ENCODE measurements around the gene SNX10.

The SNX10 gene

GRCh38 chr7:26397332-26397731 lies 105.7 kb downstream of the SNX10 start:
- ChIA-PET CTCF (interaction anchor here (1.0 to 4.6 kb wide), 11 partner anchors 8 to 505 kb away, joined by 3 to 22 read pairs (median 10); no protein-coding TSS in a partner anchor), POLR2A (no interaction called here)
- no peak for TF ChIP-seq CTCF (IDR thresholded peaks at IDR 0.05; ENCODE audit: control extremely low read depth, extremely low read depth, low read depth, missing control alignments)
- DNase-seq (ENCODE audit: extremely low spot score): no peak

- ChIA-PET CTCF (interaction anchor here (1.0 to 4.6 kb wide), 14 partner anchors 9 to 505 kb away, joined by 3 to 22 read pairs (median 8); no protein-coding TSS in a partner anchor), POLR2A (no interaction called here)
- no peak for TF ChIP-seq CTCF (IDR thresholded peaks at IDR 0.05; ENCODE audit: control extremely low read depth, extremely low read depth, low read depth, missing control alignments)
- DNase-seq (ENCODE audit: extremely low spot score): peak; percentile 40
Observed at GRCh38 chr7:26397796-26398426, 106.2 kb downstream of the SNX10 start.

- ChIA-PET CTCF (interaction anchor here (1.0 to 4.6 kb wide), 16 partner anchors 8 to 308 kb away, joined by 3 to 22 read pairs (median 6); no protein-coding TSS in a partner anchor), POLR2A (no interaction called here)
- DNase-seq (ENCODE audit: extremely low spot score): peak; percentile 87
- no peak for TF ChIP-seq CTCF (IDR thresholded peaks at IDR 0.05; ENCODE audit: control extremely low read depth, extremely low read depth, low read depth, missing control alignments)
Observed at GRCh38 chr7:26398427-26398755, 106.7 kb downstream of the SNX10 start.

GRCh38 chr7:26398756-26399509 lies 107.3 kb downstream of the SNX10 start:
- TF ChIP-seq CTCF (IDR thresholded peaks at IDR 0.05; ENCODE audit: control extremely low read depth, extremely low read depth, low read depth, missing control alignments): no peak
- DNase-seq (ENCODE audit: extremely low spot score): peak; percentile 87
- ChIA-PET CTCF (interaction anchor here (1.0 to 4.6 kb wide), 16 partner anchors 8 to 271 kb away, joined by 3 to 22 read pairs (median 4); no protein-coding TSS in a partner anchor), POLR2A (interaction anchor here (0.7 kb wide), 1 partner anchor 24 kb away, joined by 3 read pairs; no protein-coding TSS in a partner anchor)

GRCh38 chr7:26399736-26400135 lies 108.1 kb downstream of the SNX10 start:
- CTCF ChIA-PET: interaction anchor here (1.0 to 4.6 kb wide), 8 partner anchors 8 to 271 kb away, joined by 3 to 22 read pairs (median 3); no protein-coding TSS in a partner anchor
- no peak for DNase-seq (ENCODE audit: extremely low spot score)
- no peak for TF ChIP-seq CTCF (IDR thresholded peaks at IDR 0.05; ENCODE audit: control extremely low read depth, extremely low read depth, low read depth, missing control alignments)
- POLR2A ChIA-PET: no interaction called here

- ChIA-PET POLR2A (no interaction called here), CTCF (interaction anchor here (1.0 to 2.5 kb wide), 9 partner anchors 10 to 511 kb away, joined by 3 to 9 read pairs (median 6); no protein-coding TSS in a partner anchor)
Observed at GRCh38 chr7:26403640-26404039, 112.0 kb downstream of the SNX10 start.

More at GRCh38 chr7:26403640-26404039, 112.0 kb downstream of the SNX10 start:
- DNase-seq (ENCODE audit: extremely low spot score): no peak
- TF ChIP-seq CTCF (IDR thresholded peaks at IDR 0.05; ENCODE audit: control extremely low read depth, extremely low read depth, low read depth, missing control alignments): no peak
